ENCODE measurements around the gene SCML1. TPM values are rescaled to one million over a fixed set of nuclear protein-coding genes. Genes with fewer than 3 reads are reported as not detected.

The SCML1 gene
- total RNA-seq, 4 donors from 2014 or later, result 14.8 to 25.9 (median 20.5) TPM

- DNase-seq (ENCODE audit: low spot score), result no peak
- peak; percentile 86 for ATAC-seq (ENCODE audit: low FRiP score)
- peak in 1 of 3 donors; percentile 50 for TF ChIP-seq CTCF (IDR thresholded peaks at IDR 0.05)
Observed at GRCh38 chrX:17788439-17788838, 51.1 kb downstream of the SCML1 start.

- no peak for DNase-seq (ENCODE audit: low spot score)
- no peak for ATAC-seq (ENCODE audit: low FRiP score)
- TF ChIP-seq CTCF (IDR thresholded peaks at IDR 0.05), result no peak
Observed at GRCh38 chrX:17788956-17789562, 51.8 kb downstream of the SCML1 start.

- DNase-seq (ENCODE audit: low spot score) (no peak), ATAC-seq (ENCODE audit: low FRiP score) (no peak)
- no peak for TF ChIP-seq CTCF (IDR thresholded peaks at IDR 0.05)
Observed at GRCh38 chrX:17792826-17793225, 55.5 kb downstream of the SCML1 start.

DNA sequence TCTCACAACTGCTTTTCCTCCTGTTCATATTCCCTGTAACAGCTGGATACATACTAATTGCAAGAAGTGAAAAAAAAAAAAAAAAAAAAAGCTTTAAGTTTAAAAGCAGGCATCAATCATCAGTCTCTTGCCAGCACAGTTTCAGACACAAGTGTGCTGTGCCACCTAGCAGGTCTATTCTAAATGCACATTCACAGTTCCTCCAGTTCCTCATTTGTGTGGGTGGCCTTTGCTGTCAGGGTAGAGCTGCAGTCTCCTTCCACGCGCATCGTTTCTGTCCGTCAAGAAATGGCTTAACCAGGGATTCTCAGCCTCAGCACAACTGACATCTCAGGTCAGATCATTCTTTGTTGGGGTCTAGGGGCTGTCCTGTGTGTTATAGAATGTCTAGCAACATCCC lies 61.6 kb downstream of the SCML1 start:
- ATAC-seq (ENCODE audit: low FRiP score) (no peak), DNase-seq (ENCODE audit: low spot score) (no peak)
- no peak for TF ChIP-seq CTCF (IDR thresholded peaks at IDR 0.05)

GRCh38 chrX:17801431-17801830 lies 64.1 kb downstream of the SCML1 start:
- ATAC-seq (ENCODE audit: low FRiP score) (no peak), DNase-seq (ENCODE audit: low spot score) (no peak)
- no peak for TF ChIP-seq CTCF (IDR thresholded peaks at IDR 0.05)

GRCh38 chrX:17802756-17803155 lies 65.5 kb downstream of the SCML1 start:
- DNase-seq (ENCODE audit: low spot score) (no peak), ATAC-seq (ENCODE audit: low FRiP score) (no peak)
- TF ChIP-seq CTCF (IDR thresholded peaks at IDR 0.05), result no peak

GRCh38 chrX:17803449-17803848 lies 66.2 kb downstream of the SCML1 start:
- ATAC-seq (ENCODE audit: low FRiP score) (no peak), DNase-seq (ENCODE audit: low spot score) (no peak)
- TF ChIP-seq CTCF (IDR thresholded peaks at IDR 0.05), result no peak
